H1 (cell line): Measurements from ENCODE around the gene MED28. TPM values are rescaled to one million over a fixed set of nuclear protein-coding genes. Genes with fewer than 3 reads are reported as not detected.

ENCODE experiments used
- BCL11A ChIP-seq, 2 experiments: IDR thresholded peaks; one replicate each; pipeline ENCODE4 v1.6.1; 2011; ENCODE audit warnings: low read depth in 2 of 2, low read length in 2 of 2, mild to moderate bottlenecking in 2 of 2
- CHD1 ChIP-seq: IDR thresholded peaks from 2 replicates; pipeline ENCODE4 v1.6.1; 2012; ENCODE audit warnings: low read depth, low read length, improper control_type of control experiment
- EP300 ChIP-seq, 2 experiments: IDR thresholded peaks; 1 replicate in 1 of 2; 2 replicates in 1 of 2; pipeline ENCODE4 v1.6.1; 2011 to 2012; ENCODE audit warnings: low read depth in 2 of 2, low read length in 2 of 2, mild to moderate bottlenecking in 2 of 2, borderline replicate concordance in 1 of 2, inconsistent platforms in 1 of 2, moderate library complexity in 1 of 2
- RNF2 ChIP-seq: fragments of 200-900, 300-1000 bp; sonication (generic); IDR thresholded peaks from 2 replicates; pipeline ENCODE4 v1.7.1; 2016; ENCODE audit warnings: borderline replicate concordance, low read depth, mild to moderate bottlenecking, antibody characterized with exemption, low read length; ENCODE audit not compliant: poor library complexity, severe bottlenecking; ENCODE audit errors: missing control alignments
- SIX5 ChIP-seq: IDR thresholded peaks from 2 replicates; pipeline ENCODE4 v1.6.1; 2011; ENCODE audit warnings: mild to moderate bottlenecking, low read depth, low read length
- TBP ChIP-seq: IDR thresholded peaks from 2 replicates; pipeline ENCODE4 v1.6.1; 2011; ENCODE audit warnings: low read depth, low read length, improper control_type of control experiment
- polyA plus RNA-seq, 7 experiments: library from polyadenylated mRNA; depleted of rRNA in 3 of 7; stranded (reverse) in 5 of 7; unstranded in 2 of 7; fragments of >200 nt in 5 of 7; fragments of 200-250 nt in 2 of 7; gene quantifications; 1 replicate in 5 of 7; 2 replicates in 1 of 7; 4 replicates in 1 of 7; pipeline versions ENCODE4 v1.2.1 to v1.2.3, GENCODE V29; 2011 to 2013; ENCODE audit warnings: missing spikeins in 2 of 7, mixed read lengths in 2 of 7
- total RNA-seq: library from RNA; stranded (reverse); fragmentation: NEBNext Ultra II Directional; extraction: Animal tissue kit (Norgen Biotek cat#: 25700); gene quantifications from 2 replicates; pipeline ENCODE4 v1.2.1, GENCODE V29; 2021

The MED28 gene
- total and polyA plus RNA-seq, 2 of the 8 experiments (the other 6 are each of a cell fraction or from before 2014, with no cell fraction given) = 24.0 to 87.1 TPM

DNA sequence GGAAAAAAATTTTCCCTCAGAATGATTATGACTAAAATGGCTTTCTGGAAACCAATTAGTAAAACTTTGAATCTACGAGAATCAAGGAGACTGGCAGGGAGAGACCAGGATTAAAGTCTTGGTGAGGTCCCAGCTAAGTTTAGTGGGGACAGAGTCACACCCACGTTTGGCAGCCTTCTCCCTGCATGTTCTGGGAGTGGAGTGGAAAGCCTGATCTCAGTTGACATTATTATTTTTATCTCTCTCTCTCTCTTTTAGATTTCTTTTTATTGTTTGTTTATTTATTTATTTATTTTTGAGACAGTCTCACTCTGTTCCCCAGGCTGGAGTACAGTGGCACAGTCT lies 67.8 kb downstream of the MED28 start (continued):
- TF ChIP-seq RNF2 (no peak), SIX5 (no peak), TBP (no peak), EP300 (IDR thresholded peaks at IDR 0.05; ENCODE audit: borderline replicate concordance in 1 of 2, low read depth in 2 of 2, low read length in 2 of 2) (no peak), CHD1 (no peak), BCL11A (IDR thresholded peaks at IDR 0.05; ENCODE audit: low read depth in 2 of 2, low read length in 2 of 2) (no peak)

Other genes starting within 250 kb of the MED28 start
- gene QDPR, start 102.6 kb upstream of the MED28 start, total RNA-seq = 33.6 and 33.8 TPM in 2 replicates
- 34.9 and 35.9 TPM in 2 replicates for gene QDPR, start 102.6 kb upstream of the MED28 start, polyA plus RNA-seq (2011; rRNA removed)
- not detected in 2 replicates for gene CLRN2, start 99.5 kb upstream of the MED28 start, total RNA-seq
- not detected in 2 replicates for gene CLRN2, start 99.5 kb upstream of the MED28 start, polyA plus RNA-seq (2011; rRNA removed)
- 50.9 TPM in 2 replicates for gene LAP3, start 37.4 kb upstream of the MED28 start, total RNA-seq
- gene LAP3, start 37.4 kb upstream of the MED28 start, polyA plus RNA-seq (2011; rRNA removed) = 17.7 and 28.3 TPM in 2 replicates
- gene FAM184B, start 167.0 kb downstream of the MED28 start, total RNA-seq = 0.39 and 0.46 TPM in 2 replicates
- 0.05 TPM in 2 replicates for gene FAM184B, start 167.0 kb downstream of the MED28 start, polyA plus RNA-seq (2011; rRNA removed)
- 55.7 and 57.9 TPM in 2 replicates for gene DCAF16, start 196.1 kb downstream of the MED28 start, total RNA-seq
- gene DCAF16, start 196.1 kb downstream of the MED28 start, polyA plus RNA-seq (2011; rRNA removed) = 22.7 and 26.5 TPM in 2 replicates
- gene NCAPG, start 196.3 kb downstream of the MED28 start, total RNA-seq = 52.3 and 56.6 TPM in 2 replicates
- 6.8 and 12.9 TPM in 2 replicates for gene NCAPG, start 196.3 kb downstream of the MED28 start, polyA plus RNA-seq (2011; rRNA removed)